A549 (cell line): ENCODE measurements around the gene ITLN1. TPM values are rescaled to one million over a fixed set of nuclear protein-coding genes. Genes with fewer than 3 reads are reported as not detected.

Experiments used
- ATAC-seq, 2 experiments: fragments of 200-7000 bp in 1 of 2; fragments of >200 bp in 1 of 2; cut with Nextera tagmentation in 1 of 2; cut with Tn5 transposase in 1 of 2; 3 replicates each; pipeline versions ENCODE4 v1.8.0 to v1.9.1; 2018 to 2020; ENCODE audit warnings: mild to moderate bottlenecking in 1 of 2, moderate library complexity in 1 of 2
- CTCF ChIA-PET: fragments of 300-600 bp; sonication (Branson Sonifier 250); formaldehyde crosslinking; extraction: SDS; loops from one replicate; lab custom pipeline; 2021; ENCODE audit warnings: antibody characterized with exemption, inconsistent platforms; lab: Yijun Ruan, JAX
- POLR2A ChIA-PET: fragments of 350-600 bp; formaldehyde crosslinking; extraction: SDS; loops from one replicate; lab custom pipeline; 2021; ENCODE audit warnings: antibody characterized with exemption, inconsistent platforms; lab: Yijun Ruan, JAX
- DNase-seq, 2 experiments: peaks; one replicate each; pipeline versions ENCODE4 v3.0.0 to v3.0.0-alpha.2; 2011 to 2016; ENCODE audit warnings: low read depth in 1 of 2, low spot score in 1 of 2
- FAIRE-seq: peaks from 2 replicates; lab custom pipeline; 2011; peaks lifted over from hg19 to GRCh38; lab: Jason Lieb, UNC
- H3K27ac ChIP-seq, 2 experiments: fragments of >200 bp; sonication (Bioruptor Twin); formaldehyde crosslinking; 3 replicates each; pipeline ENCODE4 v1.5.1; 2016 to 2017
- H3K4me1 ChIP-seq: fragments of >200 bp; sonication (Bioruptor Twin); formaldehyde crosslinking; 3 replicates; pipeline ENCODE4 v1.6.1; 2016
- H3K4me2 ChIP-seq: fragments of >200 bp; sonication (Bioruptor Twin); formaldehyde crosslinking; 3 replicates; pipeline ENCODE4 v1.6.1; 2016
- H3K4me3 ChIP-seq: fragments of >200 bp; sonication (Bioruptor Twin); formaldehyde crosslinking; 3 replicates; pipeline ENCODE4 v1.5.1; 2016
- H3K9me3 ChIP-seq: fragments of >200 bp; sonication (Bioruptor Twin); formaldehyde crosslinking; 3 replicates; pipeline ENCODE4 v1.6.1; 2016
- BHLHE40 ChIP-seq: IDR thresholded peaks from 2 replicates; pipeline ENCODE4 v1.6.1; 2012; ENCODE audit warnings: low read depth, low read length, inconsistent platforms
- CBX8 ChIP-seq: fragments of 200-600 bp; sonication (generic); IDR thresholded peaks from 2 replicates; pipeline ENCODE4 v1.6.1; 2016
- CEBPB ChIP-seq, 2 experiments: fragments of >200 bp in 1 of 2; sonication (Bioruptor Twin) in 1 of 2; formaldehyde crosslinking in 1 of 2; IDR thresholded peaks; 2 replicates each; pipeline ENCODE4 v1.6.1; 2012 to 2016
- CHD2 ChIP-seq: fragments of 150-350 bp; IDR thresholded peaks from 2 replicates; pipeline ENCODE4 v1.6.1; 2014; ENCODE audit warnings: low read length; ENCODE audit not compliant: partially characterized antibody
- CTCF ChIP-seq: fragments of >200 bp; sonication (Bioruptor Twin); formaldehyde crosslinking; IDR thresholded peaks from 3 replicates; pipeline ENCODE4 v1.5.1; 2016
- EHF ChIP-seq: fragments of 250-450 bp; sonication (Bioruptor Pico); IDR thresholded peaks from 2 replicates; pipeline ENCODE4 v1.5.0; 2020; ENCODE audit warnings: mild to moderate bottlenecking
- EHMT2 ChIP-seq: fragments of 200-600 bp; sonication (generic); IDR thresholded peaks from 2 replicates; pipeline ENCODE4 v1.6.1; 2016; ENCODE audit warnings: antibody characterized with exemption, low read depth, mild to moderate bottlenecking, moderate library complexity
- EP300 ChIP-seq, 2 experiments: fragments of >200 bp; sonication (Bioruptor Twin); formaldehyde crosslinking; IDR thresholded peaks; 2 replicates in 1 of 2; 3 replicates in 1 of 2; pipeline ENCODE4 v1.6.1; 2016 to 2017
- FOSB ChIP-seq: fragments of 250-450 bp; sonication (Bioruptor Pico); IDR thresholded peaks from 2 replicates; pipeline ENCODE4 v1.5.0; 2020; ENCODE audit warnings: mild to moderate bottlenecking, moderate library complexity
- FOSL2 ChIP-seq, 2 experiments: fragments of 450-650 bp in 1 of 2; fragments of >200 bp in 1 of 2; sonication (Bioruptor Twin) in 1 of 2; formaldehyde crosslinking; IDR thresholded peaks; 2 replicates each; pipeline versions ENCODE4 v1.5.0 to v1.6.1; 2016 to 2020; ENCODE audit warnings: mild to moderate bottlenecking in 1 of 2, moderate library complexity in 1 of 2
- JUN ChIP-seq, 2 experiments: fragments of >200 bp; sonication (Bioruptor Twin); formaldehyde crosslinking; IDR thresholded peaks; 2 replicates in 1 of 2; 3 replicates in 1 of 2; pipeline ENCODE4 v1.6.1; 2016 to 2017
- KDM5A ChIP-seq: fragments of 200-600 bp; sonication (generic); IDR thresholded peaks from 2 replicates; pipeline ENCODE4 v1.6.1; 2016; ENCODE audit warnings: antibody characterized with exemption, mild to moderate bottlenecking
- MAFK ChIP-seq: fragments of 450-650 bp; IDR thresholded peaks from 2 replicates; pipeline ENCODE4 v1.6.1; 2014; ENCODE audit not compliant: partially characterized antibody
- MAZ ChIP-seq: fragments of 150-350 bp; IDR thresholded peaks from 2 replicates; pipeline ENCODE4 v1.6.1; 2014; ENCODE audit warnings: antibody characterized with exemption, low read depth, low read length, borderline replicate concordance
- MYC ChIP-seq: IDR thresholded peaks from 2 replicates; pipeline ENCODE4 v1.6.1; 2012; ENCODE audit warnings: mild to moderate bottlenecking, inconsistent platforms, low read length, improper control_type of control experiment, borderline replicate concordance
- NPAS2 ChIP-seq: fragments of 250-450 bp; sonication (Bioruptor Pico); IDR thresholded peaks from 2 replicates; pipeline ENCODE4 v1.8.0; 2022; ENCODE audit warnings: mild to moderate bottlenecking, moderate library complexity, borderline replicate concordance
- REST ChIP-seq: fragments of 200-600 bp; sonication (generic); IDR thresholded peaks from 2 replicates; pipeline ENCODE4 v1.6.1; 2016; ENCODE audit warnings: antibody characterized with exemption, mild to moderate bottlenecking, moderate library complexity
- RNF2 ChIP-seq: fragments of 200-600 bp; sonication (generic); IDR thresholded peaks from 2 replicates; pipeline ENCODE4 v1.6.1; 2016; ENCODE audit warnings: low read depth, mild to moderate bottlenecking, antibody characterized with exemption, moderate library complexity, borderline replicate concordance
- SREBF2 ChIP-seq: fragments of 450-650 bp; IDR thresholded peaks from 2 replicates; pipeline ENCODE4 v1.6.1; 2014; ENCODE audit warnings: mild to moderate bottlenecking, moderate library complexity
- USF2 ChIP-seq: fragments of 450-650 bp; IDR thresholded peaks from 2 replicates; pipeline ENCODE4 v1.6.1; 2014; ENCODE audit warnings: antibody characterized with exemption
- ZFP36 ChIP-seq: fragments of 450-650 bp; IDR thresholded peaks from 2 replicates; pipeline ENCODE4 v1.6.1; 2014; ENCODE audit warnings: borderline replicate concordance; ENCODE audit not compliant: partially characterized antibody
- WGBS: methylation state at CpG from one replicate; pipeline ENCODE4 v1.1.6; 2017; ENCODE audit errors: missing lambda C conversion rate; 5-methylcytosine and 5-hydroxymethylcytosine counted together
- polyA plus RNA-seq, 4 experiments: library from polyadenylated mRNA; depleted of rRNA in 3 of 4; stranded (reverse); fragments of >200 nt; fragmentation: RNase III in 1 of 4; extraction: RNeasy Plus Mini Kit Qiagen cat#74134 plus additional on column Dnase treatment in 1 of 4; gene quantifications; 2 replicates in 3 of 4; 3 replicates in 1 of 4; pipeline ENCODE4 v1.2.3, GENCODE V29; 2011 to 2017
- TF ChIP-seq, protein P1 (sequence below): fragments of 150-350 bp; IDR thresholded peaks from 2 replicates; pipeline ENCODE4 v1.6.1; 2014; ENCODE audit warnings: low read depth, mild to moderate bottlenecking, low read length
- TF ChIP-seq, protein P2 (sequence below): fragments of >200 bp; sonication (Bioruptor Twin); formaldehyde crosslinking; IDR thresholded peaks from 3 replicates; pipeline ENCODE4 v1.6.1; 2016

The ITLN1 gene
- polyA plus RNA-seq, 2 of the 4 experiments (the other 2 are of a cell fraction), result not detected

DNA sequence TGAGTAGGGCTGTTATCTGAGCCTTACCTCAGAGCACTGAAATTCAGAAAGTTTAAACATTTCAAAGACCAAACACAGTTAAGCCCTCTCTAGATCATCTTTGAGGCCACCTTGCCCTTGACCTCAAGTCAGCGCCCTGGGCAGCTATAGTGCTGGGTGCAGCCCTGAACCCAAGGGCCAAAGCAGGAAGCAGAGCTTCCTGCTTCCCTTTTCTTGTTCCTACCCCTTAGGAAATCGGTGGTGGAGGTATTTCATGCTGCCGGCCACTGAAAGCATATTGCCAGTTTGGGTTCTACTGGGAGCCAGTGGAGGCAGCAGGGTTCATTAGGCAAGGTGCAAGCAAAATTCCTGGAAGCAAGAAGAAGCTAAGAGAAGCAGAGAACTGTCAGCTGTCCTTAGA, 48.4 kb downstream of the ITLN1 start:
- Histone ChIP-seq H3K9me3 (no peaks in the 10 kb centered on the region), H3K4me3 (no peak overlapping the region), H3K27ac (no peak overlapping the region; a peak in 1 of 6 replicates), H3K4me1 (no peaks in the 10 kb centered on the region), H3K4me2 (no peak overlapping the region)
- 74% methylated on average over 3 of the region's 3 CpGs for WGBS
- TF ChIP-seq CBX8 (no peak), SREBF2 (no peak), FOSL2 (IDR thresholded peaks at IDR 0.05) (no peak), FOSL2 (CRISPR knock-in tag; IDR thresholded peaks at IDR 0.05) (no peak), EHMT2 (no peak), CHD2 (no peak), KDM5A (no peak), NPAS2 (CRISPR knock-in tag) (no peak)
- TF ChIP-seq, protein P1, sequence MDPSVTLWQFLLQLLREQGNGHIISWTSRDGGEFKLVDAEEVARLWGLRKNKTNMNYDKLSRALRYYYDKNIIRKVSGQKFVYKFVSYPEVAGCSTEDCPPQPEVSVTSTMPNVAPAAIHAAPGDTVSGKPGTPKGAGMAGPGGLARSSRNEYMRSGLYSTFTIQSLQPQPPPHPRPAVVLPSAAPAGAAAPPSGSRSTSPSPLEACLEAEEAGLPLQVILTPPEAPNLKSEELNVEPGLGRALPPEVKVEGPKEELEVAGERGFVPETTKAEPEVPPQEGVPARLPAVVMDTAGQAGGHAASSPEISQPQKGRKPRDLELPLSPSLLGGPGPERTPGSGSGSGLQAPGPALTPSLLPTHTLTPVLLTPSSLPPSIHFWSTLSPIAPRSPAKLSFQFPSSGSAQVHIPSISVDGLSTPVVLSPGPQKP, result no peak
- ChIA-PET CTCF (interaction anchor here (1.0 to 10.1 kb wide), 7 partner anchors 10 to 261 kb away, joined by 3 to 149 read pairs (median 4); partner anchors contain the start of gene ITLN2), POLR2A (no interaction called here)
- ATAC-seq (no peak), FAIRE-seq (no peak), DNase-seq (no peak)

DNA sequence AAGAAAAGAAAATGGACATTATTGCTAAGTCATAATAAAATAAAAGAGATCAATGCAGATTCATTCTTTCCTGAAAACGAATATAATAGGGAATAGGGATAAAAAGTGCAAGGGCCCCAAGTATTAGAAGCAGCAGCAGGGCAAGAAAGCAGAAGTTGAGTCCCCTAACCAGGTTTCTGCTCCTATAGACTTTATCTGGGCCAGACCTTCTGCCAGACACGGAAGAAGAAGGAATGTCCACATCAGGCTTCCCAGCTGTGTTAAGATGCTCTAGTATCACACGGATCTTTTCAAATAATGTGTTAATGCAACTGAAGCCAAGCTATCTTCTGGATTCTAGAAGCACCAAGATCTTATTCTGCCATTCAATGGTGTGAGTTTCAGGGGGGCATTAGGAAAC, 49.2 kb downstream of the ITLN1 start:
- Histone ChIP-seq H3K27ac (no peak overlapping the region), H3K4me2 (no peak overlapping the region), H3K4me3 (no peak overlapping the region), H3K9me3 (no peaks in the 10 kb centered on the region), H3K4me1 (no peaks in the 10 kb centered on the region)
- WGBS, result 46% methylated on average over 3 of the region's 3 CpGs
- CTCF ChIA-PET, result interaction anchor here (0.5 to 10.1 kb wide), 33 partner anchors 9 to 305 kb away, joined by 3 to 149 read pairs (median 6); partner anchors contain the start of genes ITLN2 and KLHDC9
- no peak for FAIRE-seq
- DNase-seq, result no peak
- POLR2A ChIA-PET, result no interaction called here
- no peak for ATAC-seq
- TF ChIP-seq CEBPB (IDR thresholded peaks at IDR 0.05), result no peak
- no peak for TF ChIP-seq REST
- TF ChIP-seq BHLHE40, result no peak
- TF ChIP-seq FOSB (CRISPR knock-in tag), result no peak
- no peak for TF ChIP-seq EP300 (IDR thresholded peaks at IDR 0.05)
- TF ChIP-seq ZFP36, result no peak
- no peak for TF ChIP-seq MAZ
- no peak for TF ChIP-seq EHF (CRISPR knock-in tag)
- TF ChIP-seq USF2, result no peak
- TF ChIP-seq CBX8, result no peak
- TF ChIP-seq, protein P2, sequence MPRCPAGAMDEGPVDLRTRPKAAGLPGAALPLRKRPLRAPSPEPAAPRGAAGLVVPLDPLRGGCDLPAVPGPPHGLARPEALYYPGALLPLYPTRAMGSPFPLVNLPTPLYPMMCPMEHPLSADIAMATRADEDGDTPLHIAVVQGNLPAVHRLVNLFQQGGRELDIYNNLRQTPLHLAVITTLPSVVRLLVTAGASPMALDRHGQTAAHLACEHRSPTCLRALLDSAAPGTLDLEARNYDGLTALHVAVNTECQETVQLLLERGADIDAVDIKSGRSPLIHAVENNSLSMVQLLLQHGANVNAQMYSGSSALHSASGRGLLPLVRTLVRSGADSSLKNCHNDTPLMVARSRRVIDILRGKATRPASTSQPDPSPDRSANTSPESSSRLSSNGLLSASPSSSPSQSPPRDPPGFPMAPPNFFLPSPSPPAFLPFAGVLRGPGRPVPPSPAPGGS, result no peak
- no peak for TF ChIP-seq RNF2
- TF ChIP-seq JUN (IDR thresholded peaks at IDR 0.05), result no peak
- TF ChIP-seq MYC, result no peak
- no peak for TF ChIP-seq CTCF
- TF ChIP-seq MAFK, result no peak
- TF ChIP-seq SREBF2, result no peak
- TF ChIP-seq, protein P1, result no peak
- TF ChIP-seq, all 56 proteins: peak for 0
